GM21528 (cell line): Measurements from ENCODE around the gene SPACA4.

Experiments
- ATAC-seq: cut with Tn5 transposase; IDR thresholded peaks from one replicate; pipeline ENCODE4 v1.9.1; 2021; ENCODE audit warnings: mild to moderate bottlenecking, moderate library complexity; ENCODE audit not compliant: unreplicated experiment, low FRiP score

SPACA4 gene

GRCh38 chr19:48596237-48596636, 10.3 kb upstream of the SPACA4 start:
- no peak for ATAC-seq

- ATAC-seq = no peak
These were observed 9.7 kb upstream of the SPACA4 start for GRCh38 chr19:48596679-48597465.

GRCh38 chr19:48598996-48599700, 7.4 kb upstream of the SPACA4 start:
- no peak for ATAC-seq

DNA sequence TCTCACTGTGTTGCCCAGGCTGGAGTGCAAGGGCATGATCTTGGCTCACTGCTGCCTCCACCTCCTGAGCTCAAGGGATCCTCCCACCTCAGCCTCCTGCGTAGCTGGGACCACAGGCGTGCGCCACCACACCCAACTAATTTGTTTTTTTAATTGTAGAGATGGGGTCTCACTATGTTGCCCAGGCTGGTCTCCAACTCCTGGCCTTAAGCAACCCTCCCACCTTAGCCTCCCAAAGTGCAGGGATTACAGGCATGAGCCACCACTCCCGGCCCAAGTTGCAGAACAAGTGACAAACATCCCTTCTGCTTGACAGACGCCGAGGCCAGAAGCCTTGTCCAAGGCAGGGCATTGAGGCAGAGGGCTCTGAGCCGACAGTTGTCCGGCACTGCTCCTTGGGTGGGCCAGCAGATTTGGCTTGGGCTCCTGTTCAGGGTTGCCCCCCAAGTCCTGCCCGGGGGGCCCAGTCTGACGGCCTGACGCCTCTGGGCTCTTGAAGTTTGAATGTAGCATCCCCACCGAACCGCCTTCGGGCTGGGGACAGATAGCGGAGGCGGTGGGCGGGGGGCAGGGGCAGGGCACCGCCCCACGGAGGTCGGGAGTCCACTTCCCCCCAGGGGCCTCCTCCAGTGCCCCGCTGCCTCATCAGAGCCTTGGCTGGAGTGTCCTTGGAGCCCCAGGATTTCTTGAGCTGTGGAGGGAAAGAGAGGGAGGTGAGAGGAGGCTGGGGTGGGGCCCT, 5.7 kb upstream of the SPACA4 start:
- no peak for ATAC-seq

GRCh38 chr19:48603001-48603400, 3.5 kb upstream of the SPACA4 start:
- no peak for ATAC-seq

DNA sequence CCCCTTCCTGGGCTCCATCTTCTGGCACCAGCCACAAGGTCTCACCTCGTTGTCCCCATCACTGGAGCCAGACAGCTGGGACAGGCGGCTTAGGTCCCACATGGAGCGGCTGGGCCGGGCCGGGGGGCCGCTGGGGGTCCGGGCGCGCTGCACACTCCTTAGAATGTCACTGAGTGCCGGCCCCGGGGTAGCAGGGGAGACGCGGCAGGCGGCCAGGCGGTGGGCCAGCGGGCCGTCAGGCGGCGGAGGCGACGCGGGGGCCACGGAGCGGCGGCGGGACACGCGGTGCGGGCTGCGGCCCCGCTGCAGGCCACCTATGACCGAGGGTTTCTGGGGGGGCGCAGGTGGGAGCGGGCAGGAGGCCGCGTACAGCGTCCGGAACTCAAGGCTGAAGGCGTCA, 3.1 kb upstream of the SPACA4 start:
- no peak for ATAC-seq

GRCh38 chr19:48603850-48604249, 2.7 kb upstream of the SPACA4 start:
- no peak for ATAC-seq

DNA sequence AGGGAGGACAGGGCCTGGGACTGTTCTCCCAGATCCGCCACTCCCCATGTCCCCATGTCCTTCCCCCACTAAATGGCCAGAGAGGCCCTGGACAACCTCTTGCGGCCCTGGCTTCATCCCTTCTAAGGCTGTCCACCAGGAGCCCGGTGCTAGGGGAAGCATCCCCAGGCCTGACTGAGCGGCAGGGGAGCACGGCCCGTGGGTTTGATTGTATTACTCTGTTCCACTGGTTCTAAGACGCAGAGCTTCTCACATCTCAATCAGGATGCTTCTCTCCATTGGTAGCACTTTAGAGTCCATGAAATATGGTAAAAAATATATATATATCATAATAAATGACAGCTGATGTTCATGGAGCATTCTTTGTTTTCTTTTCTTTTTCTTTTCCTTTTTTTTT, 815 bp downstream of the SPACA4 start:
- ATAC-seq = no peak

GRCh38 chr19:48608798-48609263, 2.3 kb downstream of the SPACA4 start:
- ATAC-seq = peak; percentile 46

DNA sequence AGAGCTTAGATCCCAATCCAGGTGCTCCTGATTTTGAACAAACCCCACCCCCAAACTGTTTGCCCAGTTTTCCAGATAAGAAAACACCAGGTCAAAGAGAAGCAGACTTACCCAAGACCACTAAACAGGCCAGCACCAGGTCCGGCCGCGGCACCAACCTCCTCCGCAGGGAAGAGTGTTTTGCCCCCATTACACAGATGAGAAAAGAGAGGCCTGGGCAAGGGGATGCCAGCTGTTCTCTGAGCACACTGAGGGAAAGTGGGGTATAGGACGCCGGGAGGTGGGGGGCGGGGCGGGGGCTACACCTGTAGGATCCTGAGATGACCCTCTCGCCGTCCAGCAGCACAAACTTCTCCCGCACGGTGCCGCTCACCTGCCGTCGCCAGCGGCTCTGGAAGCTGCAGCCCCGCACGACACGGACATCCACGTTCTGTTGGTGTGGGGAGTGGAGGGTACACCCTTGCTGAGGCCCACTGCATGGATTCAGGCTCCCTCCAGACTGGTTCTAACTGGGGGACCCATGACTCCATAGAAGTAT, 3.1 kb downstream of the SPACA4 start:
- no peak for ATAC-seq

GRCh38 chr19:48611872-48612271, 5.3 kb downstream of the SPACA4 start:
- no peak for ATAC-seq

GRCh38 chr19:48613024-48613851, 6.7 kb downstream of the SPACA4 start:
- no peak for ATAC-seq

- no peak for ATAC-seq
These were observed 7.4 kb downstream of the SPACA4 start for GRCh38 chr19:48613852-48614435.

GRCh38 chr19:48614436-48615230, 8.1 kb downstream of the SPACA4 start, which contains the start of gene FAM83E:
TSS of gene FAM83E (minus strand) at chr19:48615076. CDS start at chr19:48613372, 1,704 bp downstream.
- no peak for ATAC-seq

DNA sequence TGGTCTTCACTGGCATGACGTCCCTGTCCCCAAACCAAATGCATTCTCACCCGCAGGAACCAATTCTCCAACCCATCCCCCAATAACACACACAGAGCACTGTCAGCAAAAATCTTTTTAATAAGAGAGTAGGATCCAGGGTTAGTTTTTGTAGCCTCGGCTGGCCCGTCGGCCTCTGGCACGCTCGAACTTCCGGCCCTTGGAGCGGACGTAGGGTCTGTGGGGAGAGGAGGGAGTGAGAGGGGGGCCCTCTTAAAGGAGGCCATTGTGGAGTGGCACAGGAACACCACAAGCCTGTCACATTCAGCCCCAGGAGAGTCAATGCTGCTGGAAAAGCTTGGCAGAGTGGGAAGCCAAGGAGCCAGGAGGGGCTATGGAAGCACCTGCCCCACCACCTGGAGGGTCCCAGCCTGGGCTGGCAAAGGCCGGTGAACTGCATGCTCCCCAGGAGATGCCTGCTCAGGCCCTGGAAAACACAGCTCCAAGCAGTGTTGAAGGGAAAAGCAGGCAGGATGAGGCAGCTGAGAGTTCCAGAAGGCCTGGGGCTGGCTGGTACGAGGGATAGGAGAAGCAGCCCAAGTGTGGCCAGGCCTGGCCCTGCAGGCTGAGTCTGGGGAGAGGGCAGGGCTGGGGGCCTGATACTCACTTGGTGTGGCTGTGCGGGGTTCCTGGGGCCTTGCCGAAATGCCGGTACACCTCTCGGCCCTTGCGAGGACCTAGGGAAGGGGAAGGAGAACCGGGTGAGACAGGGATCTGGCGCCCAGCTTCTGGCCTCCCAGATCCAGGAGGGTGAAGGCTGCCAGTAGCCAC, 8.9 kb downstream of the SPACA4 start:
- no peak for ATAC-seq

DNA sequence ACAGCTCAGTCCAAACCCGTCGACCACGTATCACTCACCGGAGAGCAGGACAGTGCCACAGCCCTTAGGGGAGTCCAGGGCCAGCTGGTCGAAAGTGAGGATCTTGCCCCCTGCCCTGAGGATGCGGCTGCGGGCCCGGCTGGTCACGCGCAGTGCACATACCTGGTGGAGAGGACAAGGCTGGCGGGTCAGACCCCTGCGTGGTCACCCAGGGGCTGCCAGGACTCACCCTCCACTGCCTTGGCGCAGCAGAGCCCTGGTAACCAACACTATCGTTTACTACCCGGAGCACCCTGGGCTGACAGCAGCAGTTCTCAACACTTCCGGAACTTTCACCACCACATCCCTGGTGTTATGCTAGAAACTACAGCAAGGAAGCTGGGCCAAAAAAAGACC, 9.5 kb downstream of the SPACA4 start:
- ATAC-seq = no peak

GRCh38 chr19:48616491-48617056, 10.0 kb downstream of the SPACA4 start:
- ATAC-seq = no peak
